Measurements from ENCODE around the gene EP300.
"Not testable (repeated sequence)": the region's sequence is repeated elsewhere in the genome, so short reads cannot be mapped to it uniquely, and the experiment has no call there.

EP300 gene

DNA sequence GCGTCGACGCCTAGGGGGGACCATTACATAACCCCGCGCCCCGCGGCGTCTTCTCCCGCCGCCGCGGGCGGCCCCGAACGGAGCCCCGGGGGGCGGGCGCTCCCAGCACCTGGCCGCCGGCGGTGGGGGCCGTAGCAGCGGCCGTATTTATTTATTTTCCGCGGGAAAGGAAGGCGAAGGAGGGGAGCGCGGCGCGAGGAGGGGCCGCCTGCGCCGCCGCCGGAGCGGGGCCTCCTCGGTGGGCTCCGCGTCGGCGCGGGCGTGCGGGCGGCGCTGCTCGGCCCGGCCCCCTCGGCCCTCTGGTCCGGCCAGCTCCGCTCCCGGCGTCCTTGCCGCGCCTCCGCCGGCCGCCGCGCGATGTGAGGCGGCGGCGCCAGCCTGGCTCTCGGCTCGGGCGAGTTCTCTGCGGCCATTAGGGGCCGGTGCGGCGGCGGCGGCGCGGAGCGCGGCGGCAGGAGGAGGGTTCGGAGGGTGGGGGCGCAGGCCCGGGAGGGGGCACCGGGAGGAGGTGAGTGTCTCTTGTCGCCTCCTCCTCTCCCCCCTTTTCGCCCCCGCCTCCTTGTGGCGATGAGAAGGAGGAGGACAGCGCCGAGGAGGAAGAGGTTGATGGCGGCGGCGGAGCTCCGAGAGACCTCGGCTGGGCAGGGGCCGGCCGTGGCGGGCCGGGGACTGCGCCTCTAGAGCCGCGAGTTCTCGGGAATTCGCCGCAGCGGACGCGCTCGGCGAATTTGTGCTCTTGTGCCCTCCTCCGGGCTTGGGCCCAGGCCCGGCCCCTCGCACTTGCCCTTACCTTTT, at the start of gene EP300:
TSS of gene EP300 (plus strand) at position 570 of the 795 bp plus-strand sequence. CDS start 413 bp downstream, outside the sequence.
- DNase-seq (ENCODE audit: low read depth in 2 of 2), result peak; percentile 69 to 80

DNA sequence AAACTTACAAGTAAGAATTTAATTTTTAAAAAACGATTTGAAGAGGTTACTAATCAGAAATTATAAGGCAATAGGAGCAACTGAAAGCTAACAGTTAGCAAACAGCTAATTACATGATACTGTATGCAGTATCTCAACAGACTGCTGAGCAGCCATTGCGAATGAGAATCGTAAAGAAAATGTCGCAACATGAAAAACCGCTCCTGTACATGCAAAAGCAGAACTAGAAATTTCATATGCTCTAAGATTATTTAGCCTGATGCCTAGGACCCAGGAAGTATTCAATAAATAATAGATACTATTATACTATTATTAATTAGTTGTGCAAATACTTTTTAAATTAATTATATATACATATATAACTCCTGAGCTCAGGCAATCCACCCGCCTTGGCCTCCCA, 48.7 kb upstream of the EP300 start:
- DNase-seq (ENCODE audit: low read depth in 2 of 2), result no peak

DNA sequence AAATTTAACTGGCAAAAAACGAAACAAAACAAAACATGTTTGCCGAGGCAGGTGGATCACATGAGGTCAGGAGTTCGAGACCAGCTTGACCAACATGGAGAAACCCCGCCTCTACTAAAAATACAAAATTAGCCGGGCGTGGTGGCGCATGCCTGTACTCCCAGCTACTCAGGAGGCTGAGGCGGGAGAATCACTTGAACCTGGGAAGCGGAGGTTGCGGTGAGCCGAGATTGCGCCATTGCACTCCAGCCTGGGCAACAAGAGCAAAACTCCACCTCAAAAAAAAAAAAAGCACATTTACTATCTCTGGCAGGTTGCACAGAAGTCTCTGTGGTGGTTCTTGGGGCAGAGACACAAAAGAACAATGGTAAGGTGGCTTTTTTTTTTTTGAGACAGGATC, 46.8 kb upstream of the EP300 start:
- DNase-seq (ENCODE audit: low read depth in 2 of 2), result not testable (repeated sequence)

DNA sequence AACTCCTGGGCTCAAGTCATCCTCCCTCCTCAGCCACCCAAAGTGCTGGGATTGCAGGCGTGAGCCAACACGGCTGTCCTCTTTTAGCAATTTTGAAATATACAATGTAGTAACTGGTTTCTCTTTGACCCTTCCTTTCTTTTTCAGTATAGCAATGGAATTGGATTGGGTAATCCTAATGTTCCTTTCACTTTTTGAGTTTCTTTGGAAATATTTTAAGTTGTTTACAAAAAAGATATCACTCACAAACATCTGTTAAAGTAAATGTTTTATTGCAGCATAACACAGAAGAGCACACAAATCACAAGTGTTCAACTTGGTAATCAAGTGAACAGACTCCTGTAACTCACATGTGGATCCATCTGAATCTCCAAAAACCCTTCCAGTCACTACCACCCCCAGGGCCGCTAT, 44.6 kb upstream of the EP300 start:
- no peak for DNase-seq (ENCODE audit: low read depth in 2 of 2)

DNA sequence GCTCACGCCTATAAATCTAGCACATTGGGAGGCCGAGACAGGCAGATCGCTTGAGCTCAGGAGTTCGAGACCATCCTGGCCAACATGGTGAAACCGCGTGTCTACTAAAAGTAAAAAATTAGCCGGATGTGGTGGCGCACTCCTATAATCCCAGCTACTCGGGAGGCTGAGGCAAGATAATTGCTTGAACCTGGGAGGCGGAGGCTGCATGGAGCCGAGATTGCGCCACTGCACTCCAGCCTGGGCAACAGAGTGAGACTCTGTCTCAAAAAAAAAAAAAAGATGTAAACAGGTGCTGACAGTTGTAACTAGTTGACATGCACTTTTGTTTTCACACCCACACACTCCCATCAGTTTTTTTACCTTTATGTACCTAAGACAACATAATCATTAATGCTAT, 44.0 kb upstream of the EP300 start:
- DNase-seq (ENCODE audit: low read depth in 2 of 2), result not testable (repeated sequence)

DNA sequence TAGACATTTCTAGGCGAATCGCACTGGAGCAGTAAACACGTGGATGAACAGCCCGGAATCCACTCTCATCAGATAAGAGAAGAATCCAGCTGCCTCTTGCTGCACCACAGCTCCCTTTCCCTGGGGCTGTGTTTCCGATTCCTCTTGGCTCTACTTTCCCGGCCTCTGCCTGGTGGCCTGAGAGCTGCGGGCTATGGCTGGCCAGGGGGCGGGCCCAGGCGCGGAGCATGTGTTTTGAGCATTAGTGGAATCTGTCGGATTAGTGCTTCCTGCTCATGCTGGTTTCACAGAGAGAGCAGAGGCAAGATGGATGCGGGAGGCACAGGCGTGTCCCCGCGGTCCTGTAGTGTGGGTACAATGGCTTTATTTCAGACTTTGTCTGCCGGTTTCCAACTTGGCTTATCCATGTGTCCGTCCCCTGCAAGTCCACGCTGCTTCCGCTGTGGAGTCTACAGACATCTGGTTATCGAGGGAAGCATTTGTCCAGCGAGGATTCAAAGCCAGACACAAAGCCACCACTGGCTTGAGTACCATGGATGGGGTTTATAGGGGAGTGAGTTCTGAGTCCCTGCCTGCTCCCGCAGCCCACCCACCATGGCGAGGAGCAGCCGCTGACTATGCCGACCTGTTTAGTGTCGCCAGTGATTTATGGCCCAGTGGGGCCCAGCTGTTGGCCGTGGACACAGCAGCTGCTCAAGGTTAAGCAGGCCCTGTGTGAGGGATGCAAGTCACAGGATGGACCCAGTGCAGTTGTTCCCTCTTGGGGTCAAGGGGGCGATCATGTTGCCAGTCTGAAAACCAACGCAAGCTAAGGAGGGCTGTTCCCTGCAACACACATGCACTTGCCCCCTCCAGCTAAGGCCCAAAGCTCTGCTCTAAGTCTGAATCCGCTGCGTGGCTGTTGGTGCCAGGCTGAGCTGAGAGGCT, 43.3 kb upstream of the EP300 start:
- no peak for DNase-seq (ENCODE audit: low read depth in 2 of 2)

DNA sequence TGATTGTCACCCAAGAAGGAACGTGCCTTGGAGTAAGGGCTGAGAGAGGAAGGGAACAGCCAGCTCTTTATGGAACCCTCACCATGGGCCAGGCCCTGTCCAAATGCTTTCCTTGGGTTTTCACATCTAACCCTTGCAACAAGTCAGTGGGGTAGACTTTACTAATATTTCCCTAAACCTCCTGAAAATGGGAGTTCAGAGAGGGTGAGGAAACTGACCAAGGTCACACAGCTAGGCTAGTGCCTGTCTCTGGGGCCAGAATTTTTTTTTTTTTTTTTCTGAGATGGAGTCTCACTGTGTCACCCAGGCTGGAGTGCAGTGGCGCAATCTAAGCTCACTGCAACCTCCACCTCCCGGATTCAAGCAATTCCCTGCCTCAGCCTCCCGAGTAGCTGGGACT, 42.6 kb upstream of the EP300 start:
- DNase-seq (ENCODE audit: low read depth in 2 of 2), result not testable (repeated sequence)

DNA sequence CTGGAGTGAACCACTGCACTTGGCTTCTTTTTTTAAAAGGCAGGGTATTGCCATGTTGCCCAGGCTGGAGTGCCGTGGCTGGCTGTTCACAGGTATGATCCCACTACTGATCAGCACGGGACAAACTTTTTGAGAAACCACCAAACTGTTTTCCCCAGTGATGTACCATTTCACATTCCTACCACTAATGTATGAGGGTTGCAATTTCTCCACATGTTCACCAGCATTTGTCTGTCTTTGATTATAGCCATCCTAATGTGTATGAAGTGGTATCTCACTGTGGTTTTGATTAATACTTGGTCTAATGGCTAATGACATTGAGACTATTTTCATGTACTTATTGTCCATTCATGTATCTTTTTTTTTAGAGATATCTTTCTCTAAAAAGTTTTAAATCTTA, 41.5 kb upstream of the EP300 start:
- no peak for DNase-seq (ENCODE audit: low read depth in 2 of 2)

DNA sequence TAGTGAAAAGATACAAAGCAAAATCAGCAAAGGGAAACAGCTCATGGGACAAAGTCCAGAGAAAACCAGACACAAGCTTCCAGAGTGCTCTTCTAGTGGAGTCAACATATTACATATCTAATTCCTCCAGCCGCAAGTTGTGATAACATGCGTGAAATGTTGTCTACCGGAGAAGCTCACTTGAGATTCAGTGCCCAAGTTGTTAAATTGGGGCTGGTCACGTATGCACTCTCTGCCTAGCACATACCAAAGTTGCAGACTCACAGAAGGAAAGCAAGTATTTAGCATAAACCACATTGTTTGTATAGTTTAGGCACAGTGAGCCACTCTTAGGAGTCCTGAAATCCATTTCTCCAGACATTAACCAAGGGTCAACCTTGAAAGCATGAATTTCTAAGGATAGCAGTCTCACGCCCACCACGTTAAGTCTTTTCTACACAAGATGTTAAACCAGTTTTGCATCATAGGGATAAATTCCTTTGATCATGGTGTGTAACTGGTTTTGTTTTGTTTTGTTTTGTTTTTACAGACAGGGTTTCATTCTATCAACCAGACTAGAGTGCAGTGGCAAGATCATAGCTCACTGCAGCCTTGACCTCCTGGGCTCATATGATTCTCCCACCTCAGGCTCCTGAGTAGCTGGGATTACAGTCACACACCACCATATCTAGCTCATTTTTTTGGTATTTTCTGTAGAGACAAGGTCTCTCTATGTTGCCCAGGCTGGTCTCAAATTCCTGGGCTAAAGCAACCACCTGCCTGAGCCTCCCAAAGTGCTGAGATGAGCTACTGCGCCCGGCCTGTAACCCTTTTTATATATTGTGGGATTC, 39.5 kb upstream of the EP300 start:
- no peak for DNase-seq (ENCODE audit: low read depth in 2 of 2)

DNA sequence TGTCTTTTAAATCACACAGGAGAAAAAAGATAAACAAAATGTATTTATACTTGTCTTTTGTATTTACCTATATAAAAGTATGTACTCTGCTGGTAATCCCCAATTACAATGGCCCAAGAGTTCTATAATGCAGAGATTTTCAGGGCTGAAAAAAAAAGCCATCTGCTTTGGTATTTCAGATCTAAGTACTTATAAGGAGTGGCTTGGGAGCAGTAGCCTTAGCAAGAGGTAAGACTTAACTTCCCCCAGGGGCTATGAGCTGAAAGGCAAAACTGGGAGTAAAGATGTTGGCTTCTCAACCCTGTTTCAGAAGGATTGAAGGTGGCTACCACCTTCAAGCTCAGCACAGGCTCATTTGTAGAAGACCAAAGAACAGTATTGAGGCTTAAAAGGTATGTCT, 35.3 kb upstream of the EP300 start:
- no peak for DNase-seq (ENCODE audit: low read depth in 2 of 2)

DNA sequence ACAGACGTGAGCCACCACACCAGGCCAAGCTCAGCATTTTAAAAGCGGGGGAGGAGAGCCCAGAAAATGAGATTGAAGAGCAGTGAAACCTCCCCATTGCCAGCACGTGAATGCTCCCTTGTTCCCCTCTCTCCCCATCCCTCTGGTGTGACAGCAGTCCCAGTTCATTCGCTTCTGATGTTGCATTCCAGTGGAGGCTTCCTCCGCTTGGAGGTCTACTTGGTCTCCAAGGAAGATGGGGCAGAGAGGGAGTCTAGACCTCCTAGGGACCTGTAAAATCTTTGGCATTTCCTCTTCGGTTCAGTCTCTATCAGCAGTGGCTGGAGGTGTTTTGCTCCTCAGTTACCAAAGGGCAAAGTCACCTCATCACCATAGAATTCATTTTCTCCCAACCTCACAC, 30.2 kb upstream of the EP300 start:
- DNase-seq (ENCODE audit: low read depth in 2 of 2), result no peak

DNA sequence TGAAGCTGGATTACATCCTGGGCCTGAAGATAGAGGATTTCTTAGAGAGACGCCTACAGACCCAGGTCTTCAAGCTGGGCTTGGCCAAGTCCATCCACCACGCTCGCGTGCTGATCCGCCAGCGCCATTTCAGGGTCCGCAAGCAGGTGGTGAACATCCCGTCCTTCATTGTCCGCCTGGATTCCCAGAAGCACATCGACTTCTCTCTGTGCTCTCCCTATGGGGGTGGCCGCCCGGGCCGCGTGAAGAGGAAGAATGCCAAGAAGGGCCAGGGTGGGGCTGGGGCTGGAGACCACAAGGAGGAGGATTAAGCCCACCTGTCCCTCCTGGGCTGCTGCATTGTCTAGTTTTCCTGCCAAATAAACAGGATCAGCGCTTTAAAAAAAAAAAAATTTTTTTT, 28.1 kb upstream of the EP300 start:
- DNase-seq (ENCODE audit: low read depth in 2 of 2), result not testable (repeated sequence)

DNA sequence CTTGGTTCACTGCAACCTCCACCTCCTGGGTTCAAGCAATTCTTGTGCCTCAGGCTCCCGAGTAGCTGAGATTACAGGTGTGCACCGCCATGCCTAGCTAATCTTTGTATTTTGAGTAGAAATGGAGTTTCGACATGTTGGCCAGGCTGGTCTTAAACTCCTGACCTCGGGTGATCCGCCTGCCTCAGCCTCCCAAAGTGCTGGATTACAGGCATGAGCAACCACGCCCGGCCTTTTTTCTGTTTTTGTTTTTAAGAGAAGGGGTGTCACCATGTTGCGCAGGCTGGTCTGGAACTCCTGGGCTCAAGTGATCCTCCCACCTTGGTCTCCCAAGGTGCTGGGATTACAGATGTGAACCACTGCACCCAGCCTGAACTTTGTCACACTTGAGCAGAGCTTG, 26.1 kb upstream of the EP300 start:
- DNase-seq (ENCODE audit: low read depth in 2 of 2), result not testable (repeated sequence)

DNA sequence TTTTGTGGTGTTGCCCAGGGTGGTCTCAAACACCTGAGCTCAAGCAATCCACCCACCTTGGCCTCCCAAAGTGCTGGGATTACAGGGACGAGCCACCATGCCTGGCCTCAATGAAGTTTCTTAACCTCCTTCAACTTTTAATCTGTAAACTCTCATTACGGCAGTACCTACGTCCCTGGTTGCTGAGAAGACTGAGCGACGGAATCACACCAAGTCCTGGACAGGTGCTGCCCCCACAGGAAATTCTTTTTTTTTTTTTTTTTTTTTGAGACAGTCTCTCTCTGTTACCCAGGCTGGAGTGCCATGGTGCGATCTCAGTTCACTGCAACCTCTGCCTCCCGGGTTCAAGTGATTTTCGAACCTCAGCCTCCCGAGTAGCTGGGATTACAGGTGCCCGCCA, 24.4 kb upstream of the EP300 start:
- DNase-seq (ENCODE audit: low read depth in 2 of 2), result not testable (repeated sequence)

DNA sequence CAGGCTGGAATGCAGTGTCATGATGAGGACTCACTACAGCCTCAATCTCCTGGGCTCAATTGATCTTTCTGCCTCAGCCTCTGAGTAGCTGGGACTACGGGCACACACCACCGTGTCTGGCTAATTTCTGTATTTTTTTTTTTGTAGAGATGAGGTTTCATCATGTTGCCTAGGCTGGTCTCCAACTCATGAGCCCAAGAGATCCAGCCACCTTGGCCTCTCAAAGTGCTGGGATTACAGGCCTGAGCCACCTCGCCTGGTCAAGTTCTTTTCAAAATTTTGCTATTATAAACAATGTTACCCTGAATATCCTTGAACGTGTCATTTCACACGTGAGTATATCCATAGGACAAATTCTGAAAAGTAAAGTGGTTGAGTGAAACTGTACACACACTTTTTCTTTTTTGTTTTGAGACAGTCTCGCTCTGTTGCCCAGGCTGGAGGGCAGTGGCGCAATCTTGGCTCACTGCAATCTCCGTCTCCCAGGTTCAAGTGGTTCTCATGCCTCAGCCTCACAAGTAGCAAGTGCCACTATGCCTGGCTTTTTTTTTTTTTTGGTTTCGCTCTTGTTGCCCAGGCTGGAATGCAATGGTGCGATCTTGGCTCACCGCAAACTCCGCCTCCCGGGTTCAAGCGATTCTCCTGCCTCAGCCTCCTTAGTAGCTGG, 21.6 kb upstream of the EP300 start:
- no peak for DNase-seq (ENCODE audit: low read depth in 2 of 2)

DNA sequence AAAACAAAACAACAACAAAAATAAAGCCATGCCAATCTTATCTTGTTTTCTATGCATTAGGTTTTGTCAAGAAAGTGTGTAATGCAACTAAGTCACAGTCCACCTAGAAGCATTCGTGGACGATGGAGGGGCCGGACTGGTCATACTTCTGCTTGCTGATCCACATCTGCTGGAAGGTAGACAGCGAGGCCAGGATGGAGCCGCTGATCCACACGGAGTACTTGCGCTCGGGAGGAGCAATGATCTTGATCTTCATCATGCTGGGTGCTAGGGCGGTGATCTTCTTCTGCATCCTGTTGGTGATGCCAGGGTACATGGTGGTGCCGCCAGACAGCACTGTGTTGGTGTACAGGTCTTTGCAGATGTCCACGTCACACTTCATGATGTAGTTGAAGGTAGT, 18.3 kb upstream of the EP300 start:
- DNase-seq (ENCODE audit: low read depth in 2 of 2), result no peak

DNA sequence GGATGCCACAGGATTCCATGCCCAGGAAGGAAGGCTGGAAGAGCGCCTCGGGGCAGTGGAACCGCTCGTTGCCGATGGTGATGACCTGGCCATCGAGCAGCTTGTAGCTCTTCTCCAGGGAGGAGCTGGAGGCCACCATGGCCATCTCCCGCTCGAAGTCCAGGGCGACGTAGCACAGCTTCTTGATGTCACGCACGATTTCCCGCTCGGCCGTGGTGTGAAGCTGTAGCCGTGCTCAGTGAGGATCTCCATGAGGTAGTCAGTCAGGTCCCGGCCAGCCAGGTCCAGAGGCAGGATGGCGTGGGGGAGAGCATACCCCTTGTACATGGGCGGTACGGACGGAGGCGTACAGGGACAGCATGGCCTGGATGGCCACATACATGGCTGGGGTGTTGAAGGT, 17.9 kb upstream of the EP300 start:
- DNase-seq (ENCODE audit: low read depth in 2 of 2), result no peak

DNA sequence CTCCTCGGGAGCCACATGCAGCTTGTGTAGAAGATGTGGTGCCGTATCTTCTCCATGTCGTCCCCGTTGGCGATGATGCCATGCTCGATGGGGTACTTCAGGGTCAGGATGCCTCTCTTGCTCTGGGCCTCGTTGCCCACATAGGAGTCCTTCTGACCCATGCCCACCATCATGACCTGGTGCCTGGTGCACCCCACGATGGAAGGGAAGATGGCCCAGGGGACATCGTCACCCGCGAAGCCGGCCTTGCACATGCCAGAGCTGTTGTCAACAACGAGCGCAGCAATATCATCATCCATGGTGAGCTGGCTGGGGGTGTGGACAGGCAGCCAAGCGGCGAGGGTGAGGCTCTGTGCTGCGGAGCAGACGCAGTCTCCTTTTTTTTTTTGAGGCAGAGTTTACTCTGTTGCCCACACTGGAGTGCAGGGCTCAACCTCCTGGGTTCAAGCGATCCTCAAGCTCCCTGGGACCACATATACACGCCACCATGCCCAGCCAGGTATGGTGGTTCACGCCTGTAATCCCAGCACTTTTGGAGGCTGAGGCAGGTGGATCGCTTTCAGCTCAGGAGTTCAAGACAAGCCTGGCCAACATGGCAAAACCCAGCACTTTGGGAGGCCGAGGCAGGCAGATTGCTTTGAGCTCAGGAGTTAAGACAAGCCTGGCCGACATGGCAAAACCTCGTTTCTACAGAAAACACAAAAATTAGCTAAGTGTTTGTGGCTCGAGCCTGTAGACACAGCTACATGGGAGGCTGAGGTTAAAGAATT, 17.3 kb upstream of the EP300 start:
- DNase-seq (ENCODE audit: low read depth in 2 of 2), result no peak

DNA sequence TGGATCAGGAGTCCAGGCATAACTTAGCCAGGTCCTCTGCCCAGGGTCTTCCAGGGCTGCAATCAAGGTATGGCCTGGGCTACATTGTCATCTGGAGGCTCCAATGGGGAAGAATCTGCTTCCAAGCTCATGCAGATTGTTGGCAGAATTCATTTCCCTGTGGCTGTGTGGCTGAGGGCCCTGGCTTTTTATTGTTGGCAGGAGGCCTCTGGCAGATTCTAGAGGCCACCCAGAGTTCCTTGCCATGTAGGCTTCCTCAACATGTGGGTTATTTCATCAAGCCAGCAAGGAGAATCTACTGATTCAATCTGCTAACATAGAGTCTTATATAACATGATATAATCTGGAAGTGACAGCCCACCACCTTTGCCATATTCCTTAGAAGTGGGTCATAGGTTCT, 16.4 kb upstream of the EP300 start:
- DNase-seq (ENCODE audit: low read depth in 2 of 2), result no peak

DNA sequence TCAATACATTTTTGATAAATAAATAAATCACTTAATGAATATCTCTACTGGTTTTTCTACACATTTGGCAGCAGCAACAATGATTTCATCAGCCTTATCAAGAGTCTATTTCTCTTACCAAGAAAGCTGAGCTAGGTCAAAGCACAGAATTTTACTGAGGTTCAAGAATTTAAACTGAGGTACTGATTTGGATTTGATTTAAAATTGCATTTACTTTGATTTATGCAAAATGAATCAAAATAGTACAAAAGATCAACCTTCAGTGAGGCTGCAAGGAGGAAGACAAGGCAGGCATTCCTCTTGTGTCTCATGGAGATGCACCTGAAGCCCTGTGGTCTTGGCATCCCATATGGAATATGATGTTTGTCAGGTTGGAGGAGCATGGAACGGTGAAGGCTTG, 15.5 kb upstream of the EP300 start:
- no peak for DNase-seq (ENCODE audit: low read depth in 2 of 2)

DNA sequence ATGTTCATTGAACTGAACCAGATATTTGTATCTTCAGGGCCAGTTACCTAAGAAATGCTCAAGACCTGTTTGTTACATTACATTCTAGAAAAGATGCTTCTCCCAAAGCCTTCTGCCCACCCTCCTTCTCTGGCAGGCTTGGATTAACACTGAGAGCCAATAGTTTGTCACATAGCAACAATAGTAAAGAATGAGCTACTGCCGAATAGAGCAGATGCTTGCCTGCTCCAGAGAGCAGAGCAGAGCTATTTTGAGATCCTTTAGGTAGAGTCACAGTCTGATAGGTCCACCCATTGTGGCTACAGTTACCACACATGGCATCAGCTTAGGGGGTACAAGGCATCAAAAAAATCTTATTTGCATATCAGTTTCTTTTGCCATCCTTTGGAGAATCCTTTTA, 13.5 kb upstream of the EP300 start:
- DNase-seq (ENCODE audit: low read depth in 2 of 2), result no peak

All from activated CD8-positive, alpha-beta memory T cell treated with anti-CD3 and anti-CD28 coated beads for 4 hours (primary cell).